Naive thymus-derived CD8-positive, alpha-beta T cell (primary cell): ENCODE data around the gene STX5. TPM values are rescaled to one million over a fixed set of nuclear protein-coding genes. Genes with fewer than 3 reads are reported as not detected.

ENCODE experiments used
- ATAC-seq, 2 donors: fragments of 150-1000 bp; cut with Tn5 transposase in 1 of 2; sonication (Bioruptor Pico), chemical (Tn5 transposase) in 1 of 2; 1 replicate in 1 of 2; 2 replicates in 1 of 2; pipeline ENCODE4 v1.10.0; 2021; ENCODE audit warnings: mild to moderate bottlenecking in 2 of 2, moderate library complexity in 2 of 2
- POLR2A ChIA-PET: fragments of 350-600 bp; sonication (Branson Sonifier 250); formaldehyde crosslinking; loops from one replicate; lab custom pipeline; 2021; ENCODE audit warnings: antibody characterized with exemption; lab: Charles Lee
- DNase-seq, 10 donors: peaks; one replicate each; pipeline versions ENCODE4 v3.0.0 to v3.0.0-alpha.2; 2020 to 2022
- H3K27ac Mint-ChIP-seq, 10 donors: one replicate each; pipeline ENCODE4 v1.8.0; 2020 to 2022; ENCODE audit warnings: mild to moderate bottlenecking in 10 of 10, mixed read lengths in 10 of 10, moderate library complexity in 4 of 10, inconsistent platforms in 1 of 10
- H3K27me3 Mint-ChIP-seq, 5 donors: one replicate each; pipeline ENCODE4 v1.8.0; 2021 to 2022; ENCODE audit warnings: mixed read lengths in 5 of 5
- H3K36me3 Mint-ChIP-seq, 3 donors: one replicate each; pipeline ENCODE4 v1.8.0; 2020 to 2022; ENCODE audit warnings: mixed read lengths in 3 of 3, mild to moderate bottlenecking in 2 of 3, inconsistent platforms in 1 of 3
- H3K4me1 Mint-ChIP-seq, 4 donors: one replicate each; pipeline ENCODE4 v1.8.0; 2021 to 2022; ENCODE audit warnings: mixed read lengths in 4 of 4
- H3K4me3 Mint-ChIP-seq, 10 donors: one replicate each; pipeline ENCODE4 v1.8.0; 2020 to 2022; ENCODE audit warnings: mild to moderate bottlenecking in 10 of 10, mixed read lengths in 10 of 10, moderate library complexity in 6 of 10, inconsistent platforms in 1 of 10
- H3K9me3 Mint-ChIP-seq, 9 donors: one replicate each; pipeline ENCODE4 v1.8.0; 2020 to 2022; ENCODE audit warnings: mixed read lengths in 9 of 9, mild to moderate bottlenecking in 3 of 9, inconsistent platforms in 1 of 9, moderate library complexity in 1 of 9
- polyA plus RNA-seq, 3 donors: library from polyadenylated mRNA; unstranded; fragments of 300-500 nt; fragmentation: Illumina TruSeq; gene quantifications; one replicate each; pipeline ENCODE4 v1.2.3, GENCODE V29; 2021
- total RNA-seq, 8 experiments: library from RNA in 2 of 8; stranded (reverse) in 2 of 8; gene quantifications; one replicate each; pipeline ENCODE4 v1.2.3 and lab custom pipeline; 2021 to 2026

Gene STX5
- total and polyA plus RNA-seq, 5 experiments from 2014 or later = 25.4 to 61.7 (median 30.4) TPM

DNA sequence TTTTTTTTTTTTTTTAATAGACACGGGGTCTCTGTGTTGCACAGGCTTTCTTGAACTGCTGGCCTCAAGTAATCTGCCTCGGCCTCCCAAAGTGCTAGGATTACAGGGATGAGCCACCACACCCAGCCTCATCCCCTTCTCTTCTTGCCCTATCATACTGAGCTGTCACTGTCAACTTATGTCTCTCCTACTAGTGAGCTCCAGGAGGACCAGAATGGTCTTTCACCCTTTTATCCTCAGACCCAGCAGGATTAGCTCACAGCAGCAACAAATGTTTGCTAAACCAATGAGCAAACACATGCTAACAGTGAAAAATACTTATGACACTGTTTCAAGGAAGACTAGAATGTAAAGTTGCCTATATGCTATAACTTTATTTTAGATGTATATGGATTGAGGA lies 20.2 kb downstream of the STX5 start:
- no peak for DNase-seq
- H3K27ac Mint-ChIP-seq = peak overlapping the region in 5 of 10 donors; percentile 29 to 60 (median 37)
- peaks cover 0 to 22% (median 0%) of the 10 kb centered on the region in 3 donors for H3K36me3 Mint-ChIP-seq
- H3K27me3 Mint-ChIP-seq = no peaks in the 10 kb centered on the region
- no peak for ATAC-seq
- POLR2A ChIA-PET = interaction anchor here (0.7 to 1.0 kb wide), 7 partner anchors 14 to 1963 kb away, joined by 3 to 7 read pairs (median 5); no protein-coding TSS in a partner anchor
- peaks cover 0 to 6% (median 1%) of the 10 kb centered on the region in 4 donors for H3K4me1 Mint-ChIP-seq
- H3K4me3 Mint-ChIP-seq = no peak overlapping the region
- H3K9me3 Mint-ChIP-seq = no peaks in the 10 kb centered on the region

GRCh38 chr11:62810748-62811147 lies 21.1 kb downstream of the STX5 start:
- H3K36me3 Mint-ChIP-seq = peaks cover 0 to 14% (median 0%) of the 10 kb centered on the region in 3 donors
- H3K4me1 Mint-ChIP-seq = peaks cover 1 to 14% (median 6%) of the 10 kb centered on the region in 4 donors
- H3K27me3 Mint-ChIP-seq = no peaks in the 10 kb centered on the region
- no peaks in the 10 kb centered on the region for H3K9me3 Mint-ChIP-seq
- no peak for DNase-seq
- no peak for ATAC-seq
- H3K4me3 Mint-ChIP-seq = no peak overlapping the region
- POLR2A ChIA-PET = interaction anchor here (0.7 to 1.0 kb wide), 4 partner anchors 14 to 1964 kb away, joined by 4 to 5 read pairs (median 5); no protein-coding TSS in a partner anchor
- H3K27ac Mint-ChIP-seq = peak overlapping the region in 6 of 10 donors; percentile 6 to 83 (median 41)

- H3K4me1 Mint-ChIP-seq = peaks cover 12 to 40% (median 28%) of the 10 kb centered on the region in 4 donors
- H3K4me3 Mint-ChIP-seq = peak overlapping the region in 6 of 10 donors; percentile 94 to 100 (median 100)
- no peaks in the 10 kb centered on the region for H3K9me3 Mint-ChIP-seq
- peak overlapping the region in 7 of 10 donors; percentile 41 to 100 (median 97) for H3K27ac Mint-ChIP-seq
- POLR2A ChIA-PET = interaction anchor here (0.9 to 5.3 kb wide), 16 partner anchors 9 to 127 kb away, joined by 3 to 48 read pairs (median 10); partner anchors contain the start of genes BSCL2, GNG3, HNRNPUL2 and POLR2G
- ATAC-seq = no peak
- H3K27me3 Mint-ChIP-seq = no peaks in the 10 kb centered on the region
- peaks cover 0 to 24% (median 4%) of the 10 kb centered on the region in 3 donors for H3K36me3 Mint-ChIP-seq
- DNase-seq = no peak
Measured at GRCh38 chr11:62806611-62807121, 25.2 kb downstream of the STX5 start.

DNA sequence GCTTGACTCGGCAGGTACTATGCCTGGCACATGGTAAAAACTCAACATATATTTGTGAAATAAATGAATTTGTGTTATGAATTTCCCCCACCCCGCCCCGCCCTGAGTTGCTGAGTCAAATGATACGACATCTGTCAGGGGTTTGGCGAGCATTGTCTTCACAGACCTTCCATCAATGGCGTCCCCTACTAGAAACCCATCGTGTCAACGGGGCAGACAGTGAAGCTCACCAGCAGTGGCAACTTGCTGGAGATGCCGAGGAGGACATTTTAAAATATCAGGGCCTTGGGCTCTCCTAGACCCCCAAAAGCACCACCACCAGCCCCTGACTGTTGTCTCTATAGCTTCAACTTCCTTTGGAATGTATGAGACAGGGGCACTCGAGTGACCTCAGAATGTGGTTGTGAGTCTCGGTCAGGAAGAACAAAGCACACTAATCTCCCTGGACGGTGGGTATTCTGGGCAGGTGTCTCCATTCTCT lies 25.9 kb downstream of the STX5 start:
- peak; percentile 7 to 8 for ATAC-seq

DNA sequence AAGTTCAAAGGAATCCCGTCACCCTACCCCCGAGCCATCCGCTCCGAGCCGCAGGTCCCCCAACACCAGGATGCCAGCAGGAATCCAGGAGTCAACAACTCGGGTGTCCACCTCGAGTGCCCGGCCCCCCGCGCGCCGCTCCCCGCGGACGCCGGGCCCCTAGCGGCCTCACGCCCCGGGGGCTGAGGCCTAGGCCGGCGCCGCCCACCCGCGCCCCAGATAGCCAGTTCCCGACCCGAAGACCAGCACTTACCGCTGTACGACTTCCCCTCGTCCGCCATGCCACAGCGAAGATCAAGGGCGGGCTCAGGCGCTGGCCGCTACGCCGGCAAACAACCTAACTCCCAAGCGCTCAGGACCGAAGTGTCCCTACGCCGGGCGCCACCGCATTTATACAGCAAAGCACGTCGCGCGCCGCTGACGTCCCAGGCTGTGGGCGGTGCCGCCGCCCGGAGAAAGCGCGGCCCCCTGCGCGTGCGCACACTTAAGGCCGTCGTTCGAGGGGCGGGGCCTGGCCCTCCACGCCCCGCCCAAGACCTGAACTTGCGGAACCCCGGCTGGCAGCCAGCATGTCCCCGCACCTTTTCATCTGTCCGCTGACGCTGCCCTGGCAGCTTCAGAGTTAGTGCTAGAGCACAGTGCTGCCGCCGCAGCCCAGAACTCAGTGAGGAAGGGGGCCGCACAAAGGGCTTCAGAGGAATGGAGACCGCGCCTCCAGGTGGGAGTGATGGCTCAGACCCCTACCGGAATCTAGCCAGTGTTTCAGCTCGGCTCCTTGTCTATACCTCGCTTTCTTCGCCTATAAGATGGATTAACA lies 26.6 kb downstream of the STX5 start, which contains the start of gene NXF1:
NXF1 (minus strand) TSS at position 365 of the 817 bp plus-strand sequence; CDS start at position 281, 84 bp downstream.
- DNase-seq (peak; percentile 90 to 98 (median 97)), ATAC-seq (peak; percentile 85 to 86)
- Mint-ChIP-seq H3K9me3 (no peaks in the 10 kb centered on the region), H3K4me1 (peaks cover 11 to 40% (median 29%) of the 10 kb centered on the region in 4 donors), H3K27me3 (no peaks in the 10 kb centered on the region), H3K36me3 (peaks cover 0 to 34% (median 6%) of the 10 kb centered on the region in 3 donors), H3K27ac (peak within 1 kb of the TSS; percentile 94 to 100 (median 98)), H3K4me3 (peak within 1 kb of the TSS; percentile 93 to 100 (median 99))
- POLR2A ChIA-PET = interaction anchor here (0.5 to 5.3 kb wide), 27 partner anchors 10 to 204 kb away, joined by 3 to 48 read pairs (median 5); partner anchors contain the start of genes BSCL2, C11orf98, CSKMT and GNG3

More for the DNA sequence above, 25.9 kb downstream of the STX5 start:
- Mint-ChIP-seq H3K4me3 (peak overlapping the region; percentile 93 to 100 (median 99)), H3K9me3 (no peaks in the 10 kb centered on the region), H3K27ac (peak overlapping the region; percentile 94 to 100 (median 98)), H3K4me1 (peaks cover 11 to 40% (median 29%) of the 10 kb centered on the region in 4 donors), H3K36me3 (peaks cover 0 to 30% (median 6%) of the 10 kb centered on the region in 3 donors), H3K27me3 (no peaks in the 10 kb centered on the region)
- peak in 1 of 10 donors; percentile 7 for DNase-seq
- POLR2A ChIA-PET = interaction anchor here (0.5 to 5.3 kb wide), 23 partner anchors 10 to 205 kb away, joined by 3 to 48 read pairs (median 4); partner anchors contain the start of genes BSCL2, C11orf98, CSKMT and GNG3

GRCh38 chr11:62804310-62805075 lies 27.4 kb downstream of the STX5 start:
- H3K9me3 Mint-ChIP-seq = no peaks in the 10 kb centered on the region

GRCh38 chr11:62801071-62801470 lies 30.8 kb downstream of the STX5 start:
- peaks cover 0 to 73% (median 18%) of the 10 kb centered on the region in 3 donors for H3K36me3 Mint-ChIP-seq
- no peaks in the 10 kb centered on the region for H3K9me3 Mint-ChIP-seq
- no peaks in the 10 kb centered on the region for H3K27me3 Mint-ChIP-seq
- H3K4me3 Mint-ChIP-seq = peak overlapping the region in 1 of 10 donors; percentile 24
- peaks cover 18 to 30% (median 26%) of the 10 kb centered on the region in 4 donors for H3K4me1 Mint-ChIP-seq
- POLR2A ChIA-PET = interaction anchor here (0.6 to 2.7 kb wide), 9 partner anchors 12 to 194 kb away, joined by 3 to 10 read pairs (median 4); partner anchors contain the start of genes SLC3A2, TEX54 and WDR74
- DNase-seq = no peak
- no peak for ATAC-seq
- peak overlapping the region in 1 of 10 donors; percentile 25 for H3K27ac Mint-ChIP-seq

More at GRCh38 chr11:62804310-62805075, 27.4 kb downstream of the STX5 start:
- POLR2A ChIA-PET = interaction anchor here (0.7 to 5.3 kb wide), 14 partner anchors 9 to 133 kb away, joined by 3 to 48 read pairs (median 4); partner anchors contain the start of genes SLC3A2, STX5, TAF6L and TEX54
- Mint-ChIP-seq H3K27me3 (no peaks in the 10 kb centered on the region), H3K4me1 (peaks cover 14 to 40% (median 29%) of the 10 kb centered on the region in 4 donors), H3K4me3 (peak overlapping the region; percentile 93 to 100 (median 99)), H3K27ac (peak overlapping the region; percentile 93 to 100 (median 96)), H3K36me3 (peaks cover 0 to 42% (median 6%) of the 10 kb centered on the region in 3 donors)
- DNase-seq (no peak), ATAC-seq (peak in 1 of 2 donors; percentile 0)

DNA sequence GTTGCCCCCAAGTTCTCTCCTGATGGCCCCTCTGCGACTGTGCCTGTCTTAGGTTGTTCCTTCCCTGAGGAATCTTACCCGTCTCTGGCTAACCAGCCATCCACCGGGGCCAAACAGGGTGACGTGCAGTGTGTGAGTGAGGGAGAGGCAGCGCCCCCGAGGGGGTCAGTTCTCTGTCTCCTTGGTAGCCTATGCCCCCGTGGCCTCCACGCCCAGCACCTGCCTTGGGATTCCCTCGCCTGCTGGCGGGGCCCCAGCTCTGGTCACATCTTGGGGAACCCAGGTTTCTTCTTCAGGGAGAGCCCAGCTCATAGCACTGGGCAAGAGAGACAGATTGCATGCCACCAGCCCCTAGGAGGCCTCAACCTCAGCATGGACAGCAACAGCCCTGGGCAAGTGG lies 32.4 kb downstream of the STX5 start:
- no peak for ATAC-seq
- Mint-ChIP-seq H3K36me3 (peaks cover 0 to 87% (median 28%) of the 10 kb centered on the region in 3 donors), H3K4me3 (no peak overlapping the region), H3K9me3 (no peaks in the 10 kb centered on the region), H3K27me3 (no peaks in the 10 kb centered on the region), H3K4me1 (peaks cover 14 to 23% (median 19%) of the 10 kb centered on the region in 4 donors), H3K27ac (peak overlapping the region in 3 of 10 donors; percentile 21 to 58 (median 22))
- no peak for DNase-seq
- POLR2A ChIA-PET = interaction anchor here (1.9 to 2.5 kb wide), 2 partner anchors 9 to 82 kb away, joined by 6 to 9 read pairs; partner anchors contain the start of gene SLC3A2

- H3K27me3 Mint-ChIP-seq = no peaks in the 10 kb centered on the region
- DNase-seq = no peak
- H3K27ac Mint-ChIP-seq = peak overlapping the region in 1 of 10 donors; percentile 20
- no peak overlapping the region for H3K4me3 Mint-ChIP-seq
- no peak for ATAC-seq
- H3K4me1 Mint-ChIP-seq = peaks cover 12 to 18% (median 16%) of the 10 kb centered on the region in 4 donors
- POLR2A ChIA-PET = interaction anchor here (0.6 to 3.2 kb wide), 8 partner anchors 8 to 131 kb away, joined by 3 to 23 read pairs (median 8); partner anchors contain the start of genes C11orf98, CSKMT, NXF1 and TMEM179B
- H3K9me3 Mint-ChIP-seq = no peaks in the 10 kb centered on the region
- H3K36me3 Mint-ChIP-seq = peaks cover 0 to 86% (median 28%) of the 10 kb centered on the region in 3 donors
Measured at GRCh38 chr11:62796281-62796680, 35.6 kb downstream of the STX5 start.

GRCh38 chr11:62794201-62794775 lies 37.6 kb downstream of the STX5 start:
- POLR2A ChIA-PET = interaction anchor here (0.7 to 12.0 kb wide), 8 partner anchors 10 to 67 kb away, joined by 3 to 314 read pairs (median 9); partner anchors contain the start of genes HNRNPUL2, NXF1, POLR2G and WDR74
- Mint-ChIP-seq H3K36me3 (peaks cover 0 to 81% (median 27%) of the 10 kb centered on the region in 3 donors), H3K4me1 (peaks cover 15 to 37% (median 35%) of the 10 kb centered on the region in 4 donors), H3K4me3 (peak overlapping the region in 2 of 10 donors; percentile 9 to 36), H3K27me3 (no peaks in the 10 kb centered on the region), H3K27ac (peak overlapping the region in 7 of 10 donors; percentile 3 to 75 (median 52)), H3K9me3 (no peaks in the 10 kb centered on the region)
- DNase-seq (no peak), ATAC-seq (no peak)
